SU-DHL-6 (cell line): ENCODE data around the gene POLG.

Source experiments
- H2AFZ ChIP-seq: fragments of 200-600 bp; sonication (generic); 2 replicates; pipeline ENCODE4 v1.6.1; 2014; ENCODE audit warnings: low read depth, mild to moderate bottlenecking, moderate library complexity, mixed read lengths, antibody characterized with exemption, low read length; ENCODE audit not compliant: severe bottlenecking
- H3F3A ChIP-seq: fragments of 200-600 bp; shearing (Covaris generic); 2 replicates; pipeline ENCODE4 v1.6.0; 2016; ENCODE audit warnings: antibody characterized with exemption, mild to moderate bottlenecking; ENCODE audit not compliant: insufficient read depth
- H3K27ac ChIP-seq: fragments of 200-600 bp; sonication (generic); 2 replicates; pipeline ENCODE4 v1.5.1; 2016; ENCODE audit warnings: low read depth, mild to moderate bottlenecking, low read length, moderate library complexity, mixed read lengths
- H3K27me3 ChIP-seq: fragments of 200-600 bp; sonication (generic), shearing (Covaris generic); 2 replicates; pipeline ENCODE4 v1.6.0; 2014; ENCODE audit warnings: mild to moderate bottlenecking, low read length
- H3K36me3 ChIP-seq: fragments of 200-600 bp; sonication (generic); 2 replicates; pipeline ENCODE4 v1.6.1; 2014; ENCODE audit warnings: mild to moderate bottlenecking, low read length, mixed read lengths
- H3K4me2 ChIP-seq: fragments of 300-600, 200-600 bp; shearing (Covaris generic), sonication (generic); 2 replicates; pipeline ENCODE4 v1.6.0; 2014; ENCODE audit warnings: low read length, low read depth, mild to moderate bottlenecking; ENCODE audit not compliant: poor library complexity, severe bottlenecking
- H3K4me3 ChIP-seq: fragments of 200-600 bp; sonication (generic); 2 replicates; pipeline ENCODE4 v1.5.1; 2014; ENCODE audit warnings: antibody characterized with exemption, low read length, mild to moderate bottlenecking, mixed read lengths; ENCODE audit not compliant: insufficient read depth, poor library complexity, severe bottlenecking
- H3K79me2 ChIP-seq: fragments of 200-600 bp; sonication (generic); 2 replicates; pipeline ENCODE4 v1.6.1; 2014; ENCODE audit warnings: mild to moderate bottlenecking, low read length, moderate library complexity; ENCODE audit not compliant: insufficient read depth
- H3K9ac ChIP-seq: fragments of 200-600 bp; sonication (generic); 2 replicates; pipeline ENCODE4 v1.7.0; 2014; ENCODE audit warnings: mild to moderate bottlenecking, low read length
- H3K9me2 ChIP-seq: fragments of 200-600 bp; sonication (generic); replicated peaks from 2 replicates; pipeline ENCODE4 v1.6.1; 2014; ENCODE audit warnings: low read length; ENCODE audit not compliant: insufficient read depth
- H3K9me3 ChIP-seq: fragments of 200-600 bp; sonication (generic); 2 replicates; pipeline ENCODE4 v1.6.1; 2014; ENCODE audit warnings: low read length, mixed read lengths; ENCODE audit not compliant: insufficient read depth
- H4K20me1 ChIP-seq: fragments of 200-600 bp; sonication (generic); 2 replicates; pipeline ENCODE4 v1.6.1; 2014; ENCODE audit warnings: low read depth, mild to moderate bottlenecking, antibody characterized with exemption, low read length, moderate library complexity, mixed read lengths
- EZH2phosphoT487 ChIP-seq: fragments of 200-600 bp; sonication (generic), shearing (Covaris generic); conservative IDR thresholded peaks from 2 replicates; pipeline ENCODE4 v1.6.1; 2018; ENCODE audit warnings: mild to moderate bottlenecking, antibody characterized with exemption, low read length, moderate library complexity, mixed read lengths
- TF ChIP-seq, protein P1 (sequence below): fragments of 200-600 bp; sonication (generic); IDR thresholded peaks from one replicate; pipeline ENCODE4 v1.5.1; 2017; ENCODE audit warnings: antibody characterized with exemption, mild to moderate bottlenecking, low read length, moderate library complexity; ENCODE audit not compliant: insufficient read depth, poor library complexity, severe bottlenecking

Gene POLG

GRCh38 chr15:89381888-89382686 is 47.5 kb upstream of the POLG start:
- H3F3A ChIP-seq = no peaks in the 10 kb centered on the region
- no peaks in the 10 kb centered on the region for H3K9me3 ChIP-seq
- H3K9me2 ChIP-seq = no peaks in the 10 kb centered on the region
- no peaks in the 10 kb centered on the region for H3K79me2 ChIP-seq
- no peak overlapping the region for H3K9ac ChIP-seq
- no peak overlapping the region for H3K27ac ChIP-seq
- TF ChIP-seq, protein P1, sequence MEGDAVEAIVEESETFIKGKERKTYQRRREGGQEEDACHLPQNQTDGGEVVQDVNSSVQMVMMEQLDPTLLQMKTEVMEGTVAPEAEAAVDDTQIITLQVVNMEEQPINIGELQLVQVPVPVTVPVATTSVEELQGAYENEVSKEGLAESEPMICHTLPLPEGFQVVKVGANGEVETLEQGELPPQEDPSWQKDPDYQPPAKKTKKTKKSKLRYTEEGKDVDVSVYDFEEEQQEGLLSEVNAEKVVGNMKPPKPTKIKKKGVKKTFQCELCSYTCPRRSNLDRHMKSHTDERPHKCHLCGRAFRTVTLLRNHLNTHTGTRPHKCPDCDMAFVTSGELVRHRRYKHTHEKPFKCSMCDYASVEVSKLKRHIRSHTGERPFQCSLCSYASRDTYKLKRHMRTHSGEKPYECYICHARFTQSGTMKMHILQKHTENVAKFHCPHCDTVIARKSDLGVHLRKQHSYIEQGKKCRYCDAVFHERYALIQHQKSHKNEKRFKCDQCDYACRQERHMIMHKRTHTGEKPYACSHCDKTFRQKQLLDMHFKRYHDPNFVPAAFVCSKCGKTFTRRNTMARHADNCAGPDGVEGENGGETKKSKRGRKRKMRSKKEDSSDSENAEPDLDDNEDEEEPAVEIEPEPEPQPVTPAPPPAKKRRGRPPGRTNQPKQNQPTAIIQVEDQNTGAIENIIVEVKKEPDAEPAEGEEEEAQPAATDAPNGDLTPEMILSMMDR = no peak
- no peak for TF ChIP-seq EZH2phosphoT487
- no peaks in the 10 kb centered on the region for H3K27me3 ChIP-seq
- no peaks in the 10 kb centered on the region for H4K20me1 ChIP-seq
- H3K36me3 ChIP-seq = no peaks in the 10 kb centered on the region
- no peak overlapping the region for H3K4me3 ChIP-seq
- no peak overlapping the region for H2AFZ ChIP-seq
- H3K4me2 ChIP-seq = no peak overlapping the region

DNA sequence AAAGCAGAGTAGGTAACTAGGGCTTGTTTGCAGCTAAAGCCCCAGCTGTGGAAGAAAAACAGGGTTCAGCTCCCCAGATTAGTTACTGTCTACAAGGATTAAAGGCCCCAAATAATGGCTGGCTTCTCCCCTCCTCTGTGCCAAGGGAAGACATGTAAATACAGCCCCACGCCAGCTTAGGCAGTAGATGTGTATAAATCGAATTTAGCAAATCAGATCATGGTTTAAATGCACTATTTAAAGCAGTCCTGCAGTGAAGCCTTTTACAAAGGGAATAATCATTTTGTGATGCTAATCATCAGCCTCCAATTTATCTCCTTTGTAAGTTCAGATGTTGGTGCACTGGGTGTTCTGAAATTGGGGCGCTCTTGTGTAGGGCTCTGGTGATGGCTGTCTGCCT is 46.7 kb upstream of the POLG start:
- H2AFZ ChIP-seq = no peak overlapping the region
- H3F3A ChIP-seq = no peaks in the 10 kb centered on the region
- no peaks in the 10 kb centered on the region for H3K9me3 ChIP-seq
- no peaks in the 10 kb centered on the region for H3K9me2 ChIP-seq
- no peak overlapping the region for H3K4me2 ChIP-seq
- H3K27ac ChIP-seq = no peak overlapping the region
- no peaks in the 10 kb centered on the region for H3K36me3 ChIP-seq
- no peak overlapping the region for H3K9ac ChIP-seq
- H3K4me3 ChIP-seq = no peak overlapping the region
- TF ChIP-seq, protein P1 = no peak
- TF ChIP-seq EZH2phosphoT487 = no peak
- H4K20me1 ChIP-seq = no peaks in the 10 kb centered on the region
- no peaks in the 10 kb centered on the region for H3K79me2 ChIP-seq
- no peaks in the 10 kb centered on the region for H3K27me3 ChIP-seq

- Histone ChIP-seq H3K4me3 (no peak overlapping the region), H4K20me1 (no peaks in the 10 kb centered on the region), H3K4me2 (no peak overlapping the region), H3K27me3 (no peaks in the 10 kb centered on the region), H3K27ac (no peak overlapping the region), H2AFZ (no peak overlapping the region), H3K9me3 (no peaks in the 10 kb centered on the region), H3F3A (no peaks in the 10 kb centered on the region), H3K9me2 (no peaks in the 10 kb centered on the region), H3K36me3 (no peaks in the 10 kb centered on the region), H3K79me2 (no peaks in the 10 kb centered on the region), H3K9ac (no peak overlapping the region)
- no peak for TF ChIP-seq EZH2phosphoT487
- TF ChIP-seq, protein P1 = no peak
Observed at GRCh38 chr15:89379818-89380217, 45.2 kb upstream of the POLG start.
